IPS-15b (cell line): ENCODE measurements around the gene GRIP1.

Experiments
- H3K27me3 ChIP-seq: one replicate; pipeline ENCODE4 v1.6.1; 2013; ENCODE audit warnings: low read length; ENCODE audit not compliant: control insufficient read depth, insufficient read depth
- H3K36me3 ChIP-seq: one replicate; pipeline ENCODE4 v1.6.1; 2013; ENCODE audit warnings: low read length; ENCODE audit not compliant: control insufficient read depth, insufficient read depth
- H3K4me1 ChIP-seq: one replicate; pipeline ENCODE4 v1.6.1; 2013; ENCODE audit warnings: mild to moderate bottlenecking, low read length; ENCODE audit not compliant: control insufficient read depth, insufficient read depth
- H3K4me3 ChIP-seq: one replicate; pipeline ENCODE4 v1.5.1; 2013; ENCODE audit warnings: low read depth, low read length
- H3K9ac ChIP-seq: one replicate; pipeline ENCODE4 v1.6.1; 2013; ENCODE audit warnings: low read depth, mild to moderate bottlenecking, low read length
- H3K9me3 ChIP-seq: one replicate; pipeline ENCODE4 v1.6.1; 2013; ENCODE audit warnings: mild to moderate bottlenecking, low read length; ENCODE audit not compliant: control insufficient read depth, insufficient read depth

Gene GRIP1

GRCh38 chr12:66392266-66392915 lies 286.5 kb downstream of the GRIP1 start:
- Histone ChIP-seq H3K4me1 (no peaks in the 10 kb centered on the region), H3K36me3 (no peaks in the 10 kb centered on the region), H3K9me3 (no peaks in the 10 kb centered on the region), H3K4me3 (no peak overlapping the region), H3K27me3 (no peaks in the 10 kb centered on the region), H3K9ac (no peak overlapping the region)

- H3K9me3 ChIP-seq, result no peaks in the 10 kb centered on the region
- no peak overlapping the region for H3K9ac ChIP-seq
- no peaks in the 10 kb centered on the region for H3K27me3 ChIP-seq
- no peaks in the 10 kb centered on the region for H3K36me3 ChIP-seq
- H3K4me3 ChIP-seq, result no peak overlapping the region
- H3K4me1 ChIP-seq, result no peaks in the 10 kb centered on the region
Measured at GRCh38 chr12:66388517-66388916, 290.4 kb downstream of the GRIP1 start.

- no peaks in the 10 kb centered on the region for H3K9me3 ChIP-seq
- H3K4me3 ChIP-seq, result no peak overlapping the region
- H3K9ac ChIP-seq, result no peak overlapping the region
- H3K27me3 ChIP-seq, result no peaks in the 10 kb centered on the region
- no peaks in the 10 kb centered on the region for H3K4me1 ChIP-seq
- H3K36me3 ChIP-seq, result no peaks in the 10 kb centered on the region
Measured at GRCh38 chr12:66387117-66387516, 291.8 kb downstream of the GRIP1 start.

GRCh38 chr12:66380769-66381535 lies 297.9 kb downstream of the GRIP1 start:
- H3K36me3 ChIP-seq, result no peaks in the 10 kb centered on the region

GRCh38 chr12:66379616-66380015 lies 299.3 kb downstream of the GRIP1 start:
- no peaks in the 10 kb centered on the region for H3K36me3 ChIP-seq
- no peak overlapping the region for H3K4me3 ChIP-seq
- H3K4me1 ChIP-seq, result no peaks in the 10 kb centered on the region

More at GRCh38 chr12:66380769-66381535, 297.9 kb downstream of the GRIP1 start:
- Histone ChIP-seq H3K9me3 (no peaks in the 10 kb centered on the region), H3K9ac (no peak overlapping the region), H3K27me3 (no peaks in the 10 kb centered on the region), H3K4me1 (no peaks in the 10 kb centered on the region), H3K4me3 (no peak overlapping the region)

GRCh38 chr12:66375560-66375959 lies 303.3 kb downstream of the GRIP1 start:
- no peaks in the 10 kb centered on the region for H3K27me3 ChIP-seq
- H3K9ac ChIP-seq, result no peak overlapping the region
- no peaks in the 10 kb centered on the region for H3K9me3 ChIP-seq
- no peaks in the 10 kb centered on the region for H3K36me3 ChIP-seq
- no peak overlapping the region for H3K4me3 ChIP-seq
- no peaks in the 10 kb centered on the region for H3K4me1 ChIP-seq

More at GRCh38 chr12:66379616-66380015, 299.3 kb downstream of the GRIP1 start:
- Histone ChIP-seq H3K27me3 (no peaks in the 10 kb centered on the region), H3K9ac (no peak overlapping the region), H3K9me3 (no peaks in the 10 kb centered on the region)

GRCh38 chr12:66371982-66372381 lies 306.9 kb downstream of the GRIP1 start:
- no peak overlapping the region for H3K9ac ChIP-seq
- no peaks in the 10 kb centered on the region for H3K36me3 ChIP-seq
- no peaks in the 10 kb centered on the region for H3K4me1 ChIP-seq
- H3K9me3 ChIP-seq, result no peaks in the 10 kb centered on the region
- H3K4me3 ChIP-seq, result no peak overlapping the region
- H3K27me3 ChIP-seq, result no peaks in the 10 kb centered on the region

- Histone ChIP-seq H3K9me3 (no peaks in the 10 kb centered on the region), H3K36me3 (no peaks in the 10 kb centered on the region), H3K4me3 (no peak overlapping the region), H3K4me1 (no peaks in the 10 kb centered on the region), H3K27me3 (no peaks in the 10 kb centered on the region), H3K9ac (no peak overlapping the region)
Measured at GRCh38 chr12:66367015-66367667, 311.7 kb downstream of the GRIP1 start.

GRCh38 chr12:66365718-66366490 lies 313.0 kb downstream of the GRIP1 start:
- H3K4me3 ChIP-seq, result no peak overlapping the region
- H3K9ac ChIP-seq, result no peak overlapping the region
- H3K36me3 ChIP-seq, result no peaks in the 10 kb centered on the region
- H3K4me1 ChIP-seq, result no peaks in the 10 kb centered on the region
- no peaks in the 10 kb centered on the region for H3K27me3 ChIP-seq
- no peaks in the 10 kb centered on the region for H3K9me3 ChIP-seq

- H3K27me3 ChIP-seq, result no peaks in the 10 kb centered on the region
- H3K36me3 ChIP-seq, result no peaks in the 10 kb centered on the region
- H3K9me3 ChIP-seq, result no peaks in the 10 kb centered on the region
- H3K9ac ChIP-seq, result no peak overlapping the region
- no peaks in the 10 kb centered on the region for H3K4me1 ChIP-seq
- no peak overlapping the region for H3K4me3 ChIP-seq
Measured at GRCh38 chr12:66361703-66362102, 317.2 kb downstream of the GRIP1 start.

GRCh38 chr12:66359300-66359699 lies 319.6 kb downstream of the GRIP1 start:
- Histone ChIP-seq H3K4me1 (no peaks in the 10 kb centered on the region), H3K27me3 (no peaks in the 10 kb centered on the region), H3K4me3 (no peak overlapping the region), H3K9me3 (no peaks in the 10 kb centered on the region), H3K9ac (no peak overlapping the region), H3K36me3 (no peaks in the 10 kb centered on the region)
